HL-60 (cell line): ENCODE results near the gene TMED9.

Experiments used
- CTCF ChIP-seq: IDR thresholded peaks from one replicate; pipeline ENCODE4 v1.5.1; 2011; ENCODE audit warnings: low read length, control low read depth, inconsistent platforms; ENCODE audit not compliant: insufficient read depth
- GABPA ChIP-seq: IDR thresholded peaks from 2 replicates; pipeline ENCODE4 v1.6.1; 2012; ENCODE audit warnings: low read depth
- POLR2AphosphoS5 ChIP-seq: IDR thresholded peaks from 2 replicates; pipeline ENCODE4 v1.6.1; 2012; ENCODE audit warnings: low read depth
- REST ChIP-seq: IDR thresholded peaks from 2 replicates; pipeline ENCODE4 v1.6.1; 2012; ENCODE audit warnings: low read depth; ENCODE audit not compliant: insufficient replicate concordance
- SPI1 ChIP-seq: IDR thresholded peaks from 2 replicates; pipeline ENCODE4 v1.6.1; 2012; ENCODE audit warnings: low read depth, mild to moderate bottlenecking, borderline replicate concordance

- no peak for TF ChIP-seq CTCF
- no peak for TF ChIP-seq POLR2AphosphoS5
- no peak for TF ChIP-seq REST
- TF ChIP-seq GABPA, result no peak
- TF ChIP-seq SPI1, result no peak
Observed at GRCh38 chr5:177593511-177593910, 1.5 kb downstream of the TMED9 start.
